GM23338 (cell line): Measurements from ENCODE around the gene IL19. TPM values are rescaled to one million over a fixed set of nuclear protein-coding genes. Genes with fewer than 3 reads are reported as not detected.

Source experiments
- ATAC-seq: fragments of 200-7000 bp; cut with Tn5 transposase; 3 replicates; pipeline ENCODE4 v1.9.1; 2020
- DNase-seq: peaks from one replicate; pipeline ENCODE4 v3.0.0-alpha.2; 2015; ENCODE audit warnings: low spot score
- H2AFZ ChIP-seq: fragments of 200-600 bp; sonication (generic); 2 replicates; pipeline ENCODE4 v1.8.0; 2016; ENCODE audit warnings: antibody characterized with exemption, mild to moderate bottlenecking, moderate library complexity
- H3F3A ChIP-seq: fragments of 200-600 bp; sonication (generic); replicated peaks from 2 replicates; pipeline ENCODE4 v1.8.0; 2017; ENCODE audit warnings: antibody characterized with exemption, mixed run types, low read depth
- H3K27ac ChIP-seq: fragments of 200-600 bp; sonication (generic); 2 replicates; pipeline ENCODE4 v1.6.1; 2016; ENCODE audit warnings: low read depth
- H3K27me3 ChIP-seq: fragments of 200-600 bp; sonication (generic); 2 replicates; pipeline ENCODE4 v1.8.0; 2016; ENCODE audit warnings: mild to moderate bottlenecking, mixed run types, moderate library complexity; ENCODE audit not compliant: insufficient read depth
- H3K36me3 ChIP-seq: fragments of 200-600 bp; sonication (generic); 2 replicates; pipeline ENCODE4 v1.8.0; 2016; ENCODE audit warnings: mild to moderate bottlenecking; ENCODE audit not compliant: insufficient read depth
- H3K4me1 ChIP-seq: fragments of 200-600 bp; sonication (generic); 2 replicates; pipeline ENCODE4 v1.8.0; 2016; ENCODE audit warnings: mild to moderate bottlenecking, moderate library complexity; ENCODE audit not compliant: insufficient read depth
- H3K4me2 ChIP-seq: fragments of 200-600 bp; sonication (generic); 2 replicates; pipeline ENCODE4 v1.7.1; 2017; ENCODE audit warnings: mixed run types
- H3K4me3 ChIP-seq: fragments of 200-600 bp; sonication (generic); 2 replicates; pipeline ENCODE4 v1.6.1; 2016; ENCODE audit warnings: mixed run types
- H3K79me2 ChIP-seq: fragments of 200-600 bp; sonication (generic); replicated peaks from 2 replicates; pipeline ENCODE4 v1.8.0; 2017; ENCODE audit warnings: mild to moderate bottlenecking; ENCODE audit not compliant: insufficient read depth
- H3K9me2 ChIP-seq: fragments of 200-600 bp; sonication (generic); 2 replicates; pipeline ENCODE4 v1.8.0; 2017; ENCODE audit not compliant: insufficient read depth
- H4K20me1 ChIP-seq: fragments of 200-600 bp; sonication (generic); replicated peaks from 2 replicates; pipeline ENCODE4 v1.8.0; 2017; ENCODE audit warnings: mild to moderate bottlenecking; ENCODE audit not compliant: insufficient read depth
- H3K27ac Mint-ChIP-seq: 2 replicates; pipeline ENCODE4 v1.8.0; 2020; ENCODE audit warnings: inconsistent platforms, mild to moderate bottlenecking, moderate library complexity, mixed read lengths
- H3K27me3 Mint-ChIP-seq: 3 replicates; pipeline ENCODE4 v1.8.0; 2022; ENCODE audit warnings: low read depth, mild to moderate bottlenecking, moderate library complexity, mixed read lengths, inconsistent platforms; ENCODE audit not compliant: insufficient read depth, poor library complexity
- H3K36me3 Mint-ChIP-seq: 3 replicates; pipeline ENCODE4 v1.8.0; 2021; ENCODE audit warnings: low read depth, mild to moderate bottlenecking, inconsistent platforms, moderate library complexity, mixed read lengths
- H3K4me1 Mint-ChIP-seq: 3 replicates; pipeline ENCODE4 v1.8.0; 2020; ENCODE audit warnings: mild to moderate bottlenecking, inconsistent platforms, mixed read lengths
- H3K4me3 Mint-ChIP-seq: 3 replicates; pipeline ENCODE4 v1.8.0; 2021; ENCODE audit warnings: moderate library complexity, mild to moderate bottlenecking, inconsistent platforms, mixed read lengths
- H3K9me3 Mint-ChIP-seq: 3 replicates; pipeline ENCODE4 v1.8.0; 2020; ENCODE audit warnings: moderate library complexity, mild to moderate bottlenecking, inconsistent platforms, mixed read lengths
- ETS1 ChIP-seq: IDR thresholded peaks from 2 replicates; pipeline ENCODE4 v1.6.1; 2016; ENCODE audit warnings: antibody characterized with exemption
- NANOG ChIP-seq: IDR thresholded peaks from 2 replicates; pipeline ENCODE4 v1.6.1; 2016; ENCODE audit warnings: antibody characterized with exemption, borderline replicate concordance
- REST ChIP-seq: IDR thresholded peaks from one replicate; pipeline ENCODE4 v1.6.1; 2018; ENCODE audit warnings: antibody characterized with exemption; ENCODE audit not compliant: unreplicated experiment
- STAT1 ChIP-seq: IDR thresholded peaks from one replicate; pipeline ENCODE4 v1.6.1; 2016; ENCODE audit warnings: antibody characterized with exemption; ENCODE audit not compliant: unreplicated experiment
- ZNF114 ChIP-seq: fragments of 250-450 bp; sonication (Bioruptor Pico); IDR thresholded peaks from 2 replicates; pipeline ENCODE4 v1.5.0; 2020; ENCODE audit warnings: mild to moderate bottlenecking, moderate library complexity
- ZNF331 ChIP-seq: fragments of 250-450 bp; sonication (Bioruptor Pico); IDR thresholded peaks from 2 replicates; pipeline ENCODE4 v1.5.0; 2020; ENCODE audit warnings: low read depth, mild to moderate bottlenecking, moderate library complexity
- ZNF462 ChIP-seq: fragments of 250-450 bp; sonication (Bioruptor Pico); IDR thresholded peaks from 2 replicates; pipeline ENCODE4 v1.5.0; 2020; ENCODE audit warnings: mild to moderate bottlenecking, moderate library complexity
- polyA plus RNA-seq: library from polyadenylated mRNA; unstranded; fragments of >200 nt; fragmentation: Nextera tagmentation; extraction: Ambion mirVana; gene quantifications from 2 replicates; pipeline ENCODE4 v1.2.1, GENCODE V29; 2016
- total RNA-seq: library from RNA; depleted of rRNA; stranded (reverse); fragments of >200 nt; shearing (Covaris generic); gene quantifications from 2 replicates; pipeline ENCODE4 v1.2.3, GENCODE V29; 2014

Gene IL19
- total and polyA plus RNA-seq, 2 experiments from 2014 or later: not detected

- TF ChIP-seq ZNF462: no peak
- TF ChIP-seq STAT1: no peak
- no peak for TF ChIP-seq ZNF331 (CRISPR knock-in tag)
Observed at GRCh38 chr1:206732508-206732907, 38.1 kb upstream of the IL19 start (continued).

- H3K9me2 ChIP-seq: no peaks in the 10 kb centered on the region
- no peak overlapping the region for H3K4me3 Mint-ChIP-seq
- no peaks in the 10 kb centered on the region for H3K27me3 ChIP-seq
- no peak for DNase-seq
- H3K36me3 ChIP-seq: no peaks in the 10 kb centered on the region; the same call in 1 of the 2 replicates
- no peak overlapping the region for H3K4me2 ChIP-seq
- peaks cover 2% of the 10 kb centered on the region for H3K27me3 Mint-ChIP-seq
- H3K27ac ChIP-seq: no peak overlapping the region
- H3K27ac Mint-ChIP-seq: no peak overlapping the region
- no peak overlapping the region for H2AFZ ChIP-seq
- H3K4me1 ChIP-seq: no peaks in the 10 kb centered on the region
- no peak overlapping the region for H3K4me3 ChIP-seq
- peaks cover 18% of the 10 kb centered on the region for H3K36me3 Mint-ChIP-seq
- no peaks in the 10 kb centered on the region for H3F3A ChIP-seq
- H3K9me3 Mint-ChIP-seq: no peaks in the 10 kb centered on the region
- ATAC-seq: no peak
- no peaks in the 10 kb centered on the region for H4K20me1 ChIP-seq
- H3K4me1 Mint-ChIP-seq: no peaks in the 10 kb centered on the region
- no peaks in the 10 kb centered on the region; the same call in 1 of the 2 replicates for H3K79me2 ChIP-seq
- TF ChIP-seq ZNF114 (CRISPR knock-in tag) (no peak), ZNF331 (CRISPR knock-in tag) (no peak), ETS1 (no peak), NANOG (no peak), REST (no peak)
Observed at GRCh38 chr1:206732992-206733391, 37.6 kb upstream of the IL19 start.
